Measurements from ENCODE around the gene ZKSCAN5. TPM values are rescaled to one million over a fixed set of nuclear protein-coding genes. Genes with fewer than 3 reads are reported as not detected.
"Not testable (repeated sequence)": the region's sequence is repeated elsewhere in the genome, so short reads cannot be mapped to it uniquely, and the experiment has no call there.

Gene ZKSCAN5
- polyA plus RNA-seq, 3 donors, result 1.6 to 2.9 (median 2.2) TPM

- Mint-ChIP-seq H3K27ac (peak overlapping the region in 6 of 7 donors; percentile 18 to 81 (median 48)), H3K4me1 (peaks cover 26% of the 10 kb centered on the region), H3K9me3 (no peaks in the 10 kb centered on the region), H3K4me3 (no peak overlapping the region), H3K36me3 (peaks cover 55 to 79% of the 10 kb centered on the region in 2 donors), H3K27me3 (ENCODE audit: low read depth in 3 of 3) (peaks cover 0 to 2% (median 0%) of the 10 kb centered on the region in 3 donors)
- H3K79me2 ChIP-seq (ENCODE audit: insufficient read depth, low read length), result peaks cover 54% of the 10 kb centered on the region
- no peak overlapping the region for H3K9ac ChIP-seq (ENCODE audit: insufficient read depth, low read length, poor library complexity, severe bottlenecking)
- H3K27ac ChIP-seq (ENCODE audit: low read depth in 1 of 2, low read length in 2 of 2), result no peak overlapping the region
- H3K4me1 ChIP-seq (ENCODE audit: control insufficient read depth in 1 of 2, insufficient read depth in 2 of 2, low read length in 2 of 2), result peaks cover 11 to 29% of the 10 kb centered on the region in 2 donors
- no peak overlapping the region for H2AFZ ChIP-seq (ENCODE audit: insufficient read depth, low read depth, low read length, poor library complexity, severe bottlenecking)
- 99% methylated on average over 8 of the region's 10 CpGs for WGBS (ENCODE audit: insufficient coverage)
- intact Hi-C loops (cut with micrococcal nuclease), result no loop called here
- no peak overlapping the region for H3K4me2 ChIP-seq (replicated peaks; ENCODE audit: extremely low read depth, low read length, poor library complexity, severe bottlenecking)
- no peaks in the 10 kb centered on the region for H3K9me3 ChIP-seq (replicated peaks in 1 of 2; ENCODE audit: control insufficient read depth in 1 of 2, insufficient read depth in 1 of 2, low read length in 2 of 2)
- H3K27me3 ChIP-seq (ENCODE audit: control insufficient read depth in 2 of 2, insufficient read depth in 2 of 2, low read length in 2 of 2), result no peaks in the 10 kb centered on the region
- peaks cover 61 to 82% of the 10 kb centered on the region in 2 donors for H3K36me3 ChIP-seq (replicated peaks in 1 of 2; ENCODE audit: control insufficient read depth in 1 of 2, insufficient read depth in 2 of 2, low read length in 2 of 2)
- H4K20me1 ChIP-seq (ENCODE audit: insufficient read depth, low read length), result peaks cover 44% of the 10 kb centered on the region
- TF ChIP-seq CTCF (IDR thresholded peaks at IDR 0.05), result no peak
- DNase-seq, result no peak
- H3K4me3 ChIP-seq (replicated peaks in 1 of 3; ENCODE audit: low read depth in 2 of 3, low read length in 3 of 3), result no peak overlapping the region
These were observed 59.2 kb downstream of the ZKSCAN5 start for GRCh38 chr7:99563650-99564049.

GRCh38 chr7:99568770-99569169 is 64.3 kb downstream of the ZKSCAN5 start:
- 98% methylated on average over 4 of the region's 7 CpGs for WGBS (ENCODE audit: insufficient coverage)

More at GRCh38 chr7:99568770-99569169, 64.3 kb downstream of the ZKSCAN5 start:
- H3K9me3 Mint-ChIP-seq; H3K27ac ChIP-seq (ENCODE audit: low read depth in 1 of 2, low read length in 2 of 2); H3K27me3 Mint-ChIP-seq (ENCODE audit: low read depth in 3 of 3); H3K4me2 ChIP-seq (replicated peaks; ENCODE audit: extremely low read depth, low read length, poor library complexity, severe bottlenecking); intact Hi-C loops (cut with micrococcal nuclease); H3K4me3 ChIP-seq (replicated peaks in 1 of 3; ENCODE audit: low read depth in 2 of 3, low read length in 3 of 3); H3K9me3 ChIP-seq (replicated peaks in 1 of 2; ENCODE audit: control insufficient read depth in 1 of 2, insufficient read depth in 1 of 2, low read length in 2 of 2); H3K4me3 Mint-ChIP-seq; H3K9ac ChIP-seq (ENCODE audit: insufficient read depth, low read length, poor library complexity, severe bottlenecking); H2AFZ ChIP-seq (ENCODE audit: insufficient read depth, low read depth, low read length, poor library complexity, severe bottlenecking); H3K4me1 ChIP-seq (ENCODE audit: control insufficient read depth in 1 of 2, insufficient read depth in 2 of 2, low read length in 2 of 2); H3K27me3 ChIP-seq (ENCODE audit: control insufficient read depth in 2 of 2, insufficient read depth in 2 of 2, low read length in 2 of 2); H3K4me1 Mint-ChIP-seq; DNase-seq: not testable (repeated sequence)
- Histone ChIP-seq H4K20me1 (ENCODE audit: insufficient read depth, low read length) (peaks cover 29% of the 10 kb centered on the region), H3K79me2 (ENCODE audit: insufficient read depth, low read length) (peaks cover 11% of the 10 kb centered on the region), H3K36me3 (replicated peaks in 1 of 2; ENCODE audit: control insufficient read depth in 1 of 2, insufficient read depth in 2 of 2, low read length in 2 of 2) (peaks cover 72 to 97% of the 10 kb centered on the region in 2 donors)
- Mint-ChIP-seq H3K36me3 (peaks cover 67 to 94% of the 10 kb centered on the region in 2 donors), H3K27ac (peak overlapping the region in 2 of 7 donors; percentile 43 to 62)

Measured in CD14-positive monocyte (primary cell).